ENCODE data around the gene RPL10.

GRCh38 chrX:154349979-154350378, 48.2 kb upstream of the RPL10 start:
- TF ChIP-seq, protein P1, sequence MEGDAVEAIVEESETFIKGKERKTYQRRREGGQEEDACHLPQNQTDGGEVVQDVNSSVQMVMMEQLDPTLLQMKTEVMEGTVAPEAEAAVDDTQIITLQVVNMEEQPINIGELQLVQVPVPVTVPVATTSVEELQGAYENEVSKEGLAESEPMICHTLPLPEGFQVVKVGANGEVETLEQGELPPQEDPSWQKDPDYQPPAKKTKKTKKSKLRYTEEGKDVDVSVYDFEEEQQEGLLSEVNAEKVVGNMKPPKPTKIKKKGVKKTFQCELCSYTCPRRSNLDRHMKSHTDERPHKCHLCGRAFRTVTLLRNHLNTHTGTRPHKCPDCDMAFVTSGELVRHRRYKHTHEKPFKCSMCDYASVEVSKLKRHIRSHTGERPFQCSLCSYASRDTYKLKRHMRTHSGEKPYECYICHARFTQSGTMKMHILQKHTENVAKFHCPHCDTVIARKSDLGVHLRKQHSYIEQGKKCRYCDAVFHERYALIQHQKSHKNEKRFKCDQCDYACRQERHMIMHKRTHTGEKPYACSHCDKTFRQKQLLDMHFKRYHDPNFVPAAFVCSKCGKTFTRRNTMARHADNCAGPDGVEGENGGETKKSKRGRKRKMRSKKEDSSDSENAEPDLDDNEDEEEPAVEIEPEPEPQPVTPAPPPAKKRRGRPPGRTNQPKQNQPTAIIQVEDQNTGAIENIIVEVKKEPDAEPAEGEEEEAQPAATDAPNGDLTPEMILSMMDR (IDR thresholded peaks at IDR 0.05), result no peak
- TF ChIP-seq POLR2A (IDR thresholded peaks at IDR 0.05), result no peak

All from heart left ventricle (tissue), 13 donors.